Glomerular endothelial cell (primary cell): ENCODE measurements around the gene PKP4. TPM values are rescaled to one million over a fixed set of nuclear protein-coding genes. Genes with fewer than 3 reads are reported as not detected.
"Not testable (repeated sequence)": the region's sequence is repeated elsewhere in the genome, so short reads cannot be mapped to it uniquely, and the experiment has no call there.

ENCODE experiments used
- DNase-seq: peaks from one replicate; pipeline ENCODE4 v3.0.0-alpha.2; 2011; ENCODE audit warnings: low read depth, low spot score; ENCODE audit errors: extremely low read depth
- total RNA-seq: library from RNA; depleted of rRNA; stranded (reverse); fragments of >200 nt; gene quantifications from 2 replicates; pipeline ENCODE4 v1.2.3, GENCODE V29; 2015

PKP4 gene
- total RNA-seq, 1 donor from 2014 or later, result 48.0 TPM

DNA sequence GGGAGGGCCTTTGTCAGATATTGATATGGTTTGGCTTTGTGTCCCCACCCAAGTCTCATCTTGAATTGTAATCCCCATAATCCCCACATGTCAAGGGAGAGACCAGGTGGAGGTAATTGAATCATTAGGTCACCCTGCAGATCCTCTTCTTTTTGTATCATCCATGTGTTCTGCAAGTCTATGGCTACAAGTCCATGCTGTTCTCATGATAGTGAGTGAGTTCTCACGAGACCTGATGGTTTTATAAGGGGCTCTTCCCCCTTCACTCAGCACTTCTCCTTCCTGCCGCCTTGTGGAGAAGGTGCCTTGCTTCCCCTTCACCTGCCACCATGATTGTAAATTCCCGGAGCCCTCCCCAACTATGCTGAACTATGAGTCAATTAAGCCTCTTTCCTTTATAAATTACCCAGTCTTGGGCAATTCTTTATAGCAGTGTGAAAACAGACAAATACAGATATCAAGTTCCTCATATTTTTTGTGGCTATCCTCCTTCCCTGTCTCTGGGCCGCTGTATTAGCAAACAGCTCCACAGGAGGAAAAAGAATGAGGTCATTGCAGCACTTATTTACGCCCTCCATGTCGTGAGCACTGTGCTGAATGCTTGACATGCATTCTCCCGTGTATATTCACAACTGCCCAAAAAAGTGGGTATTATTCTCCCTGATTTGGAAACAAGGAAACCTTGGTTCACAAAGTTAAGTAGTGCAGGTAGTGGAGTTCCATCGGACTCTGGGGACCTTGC lies 248.1 kb downstream of the PKP4 start:
- DNase-seq, result not testable (repeated sequence)

DNA sequence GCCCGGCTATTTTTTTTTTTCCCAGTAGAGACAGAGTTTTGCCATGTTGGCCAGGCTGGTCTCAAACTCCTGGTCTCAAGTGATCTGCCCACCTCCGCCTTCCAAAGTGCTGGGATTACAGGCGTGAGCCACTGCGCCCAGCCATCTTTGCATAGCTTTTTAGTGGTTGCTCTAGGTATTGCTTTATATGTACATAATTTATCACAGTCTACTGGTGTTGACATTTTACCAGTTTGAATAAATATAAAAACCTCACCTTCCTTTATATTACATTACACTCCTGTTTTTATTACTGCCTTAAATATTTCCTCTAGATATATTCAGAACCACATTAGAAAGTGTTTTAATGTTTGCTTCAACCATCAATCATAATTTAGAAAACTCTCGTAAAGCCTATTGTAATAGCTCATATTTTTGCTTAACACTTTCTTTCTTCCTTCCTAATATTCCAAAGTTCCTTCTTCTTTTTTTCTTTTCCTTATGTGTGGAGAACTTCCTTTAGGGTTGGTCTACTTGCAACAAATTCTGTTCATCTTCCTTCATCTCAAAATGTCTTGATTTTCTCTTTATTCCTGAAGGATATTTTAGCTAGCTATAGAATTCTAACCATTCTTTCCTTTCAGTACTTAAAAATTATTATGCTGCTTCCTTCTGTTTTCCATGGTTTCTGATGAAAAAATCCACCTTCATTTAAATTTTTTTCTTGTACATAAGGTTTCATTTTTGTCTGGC lies 256.2 kb downstream of the PKP4 start:
- DNase-seq, result no peak

DNA sequence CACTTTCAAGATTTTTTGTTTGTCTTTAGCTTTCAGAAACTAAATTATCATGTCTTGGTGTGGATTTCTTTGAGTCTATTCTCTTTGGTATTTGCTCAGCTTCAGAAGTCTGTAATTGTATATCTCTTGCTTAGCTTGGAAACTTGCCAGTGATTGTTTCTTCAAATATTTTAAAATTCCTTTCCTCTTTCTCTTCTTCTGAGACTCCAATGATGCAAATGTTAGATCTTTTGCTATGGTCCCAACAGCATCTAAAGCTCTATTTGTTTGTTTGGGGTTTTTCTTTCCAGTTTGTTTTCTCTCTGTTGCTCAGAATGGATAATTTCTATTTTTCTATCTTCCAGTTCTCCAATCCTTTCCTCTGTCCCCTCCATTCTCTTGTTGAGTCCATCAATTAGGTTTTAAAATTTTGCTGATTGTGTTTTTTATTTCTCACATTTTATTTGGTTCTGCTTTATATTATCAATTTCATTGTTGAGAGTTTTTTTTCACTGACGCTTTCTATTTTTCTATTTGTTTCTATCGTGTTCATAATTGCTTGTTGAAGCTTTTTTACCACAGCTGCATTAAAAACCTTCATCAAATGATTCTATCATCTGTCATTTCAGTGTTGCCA lies 256.9 kb downstream of the PKP4 start:
- DNase-seq, result no peak

DNA sequence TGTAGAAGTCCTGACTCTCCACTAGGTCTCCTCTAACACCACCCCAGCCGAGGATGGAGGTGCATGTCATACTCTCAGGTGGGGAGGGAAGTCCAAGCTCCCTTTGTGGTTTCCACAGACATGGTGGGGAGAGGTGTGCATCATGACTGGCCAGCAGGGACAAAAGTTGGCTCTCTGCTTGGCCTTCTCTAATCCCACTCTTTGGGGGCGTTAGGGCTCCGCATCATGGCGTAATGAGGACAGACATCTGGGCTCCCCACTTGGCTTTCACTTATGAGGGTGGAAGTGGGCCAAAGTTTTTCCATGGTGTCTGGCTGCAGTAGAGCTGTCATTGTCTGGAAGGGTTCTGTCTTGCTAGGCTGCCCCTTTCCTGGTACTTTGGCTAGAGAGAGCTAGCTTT lies 257.7 kb downstream of the PKP4 start:
- DNase-seq, result no peak

DNA sequence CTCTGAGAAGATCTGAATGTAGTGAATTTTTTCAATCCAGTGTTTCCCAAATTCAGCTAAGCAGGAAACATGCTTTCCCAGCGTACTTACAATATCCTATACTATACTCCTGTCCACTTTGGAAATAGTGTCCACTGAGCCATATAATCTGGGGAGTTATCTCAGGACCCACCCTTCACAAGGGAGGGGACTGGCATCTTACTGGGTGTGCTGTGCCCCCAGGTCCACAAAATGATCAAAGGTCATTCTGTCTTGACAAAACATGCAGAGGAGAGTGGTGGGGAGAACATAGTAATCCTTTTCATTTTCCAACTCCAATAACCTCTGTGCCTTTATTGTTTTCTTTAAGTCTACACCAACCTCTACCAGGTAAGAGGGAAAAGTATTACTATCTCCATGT lies 258.6 kb downstream of the PKP4 start:
- DNase-seq, result no peak

- peak; percentile 88 for DNase-seq
Observed at GRCh38 chr2:158716121-158716791, 259.5 kb downstream of the PKP4 start.

GRCh38 chr2:158716921-158717320 lies 260.2 kb downstream of the PKP4 start:
- DNase-seq, result no peak

- no peak for DNase-seq
Observed at GRCh38 chr2:158717366-158718195, 260.8 kb downstream of the PKP4 start.

DNA sequence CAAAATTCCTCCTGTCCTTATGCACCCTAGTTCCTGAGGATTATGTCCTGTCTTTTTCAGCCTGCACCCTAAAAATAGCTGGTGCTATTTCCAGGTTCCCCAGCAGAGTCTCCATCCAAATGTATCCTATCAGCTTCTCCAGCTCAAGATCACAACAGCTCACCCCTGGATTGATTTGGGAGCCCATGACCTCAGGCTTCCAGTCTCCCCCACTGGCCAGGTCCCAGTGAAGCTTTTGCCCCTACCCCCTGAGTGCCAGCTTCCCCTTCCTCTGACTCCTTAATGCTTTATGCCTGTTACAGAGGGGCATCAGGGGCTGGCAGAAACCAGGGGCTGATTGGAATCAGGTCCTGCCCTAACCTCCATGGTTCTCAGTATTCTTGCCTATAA lies 261.4 kb downstream of the PKP4 start:
- DNase-seq, result no peak

DNA sequence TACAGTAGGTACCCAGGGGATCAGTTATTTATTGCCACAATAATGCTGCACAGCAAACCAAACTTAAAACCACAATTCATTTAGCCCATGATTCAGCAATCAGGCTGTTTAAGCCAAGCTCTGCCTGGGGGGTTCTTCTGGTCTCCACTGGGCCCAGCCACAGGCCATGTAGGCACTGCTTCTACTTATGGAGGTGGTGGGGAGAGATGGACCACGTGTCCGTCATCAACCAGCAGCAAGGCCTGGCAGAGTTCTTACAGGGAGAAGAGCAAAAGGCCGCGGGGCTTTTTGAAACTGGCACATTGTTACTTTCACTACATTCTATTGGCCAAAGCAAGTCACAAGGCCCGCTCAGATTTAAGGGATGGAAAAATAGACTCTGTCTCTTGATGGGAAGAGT lies 262.1 kb downstream of the PKP4 start:
- no peak for DNase-seq

GRCh38 chr2:158719403-158719802 lies 262.7 kb downstream of the PKP4 start:
- no peak for DNase-seq

DNA sequence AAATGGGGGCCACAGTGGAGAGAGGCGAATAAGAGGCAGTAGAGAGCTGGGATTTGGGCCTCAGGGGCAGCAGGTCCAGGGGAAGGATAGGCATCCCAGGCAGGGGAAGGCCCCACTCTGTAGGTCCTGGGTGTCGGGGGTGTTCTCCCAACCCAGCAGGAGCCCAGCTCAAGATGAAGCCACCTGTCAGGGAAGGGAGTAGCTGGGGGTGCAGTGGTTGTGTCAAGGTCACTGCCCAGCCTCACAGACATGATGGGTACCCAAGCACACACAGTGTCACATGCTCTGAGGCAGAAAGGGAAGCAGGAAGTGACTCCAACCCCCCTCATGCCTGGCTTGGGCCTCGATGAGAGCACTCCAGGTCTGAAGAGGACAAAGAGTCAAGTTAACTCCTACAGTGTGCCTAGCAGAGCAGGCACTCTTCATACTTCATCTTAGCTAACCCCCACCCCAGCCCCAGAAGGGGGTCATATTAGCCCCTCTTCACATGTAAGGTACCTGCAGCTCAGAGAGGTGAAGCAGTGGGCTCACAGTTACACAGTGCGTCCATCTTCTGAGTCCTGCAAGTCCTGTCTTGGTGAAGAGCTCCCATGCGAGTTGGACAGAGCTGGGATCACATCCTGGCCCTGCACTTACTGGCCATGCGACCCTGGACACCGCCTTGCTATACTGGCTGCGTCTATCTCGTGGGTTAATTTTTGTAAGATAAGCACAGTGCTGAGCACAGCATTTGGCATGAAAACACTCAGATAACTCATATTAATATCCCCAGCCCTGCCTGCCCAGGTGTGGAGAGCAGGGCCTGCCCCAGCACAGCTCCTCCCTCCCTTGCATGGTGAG lies 265.7 kb downstream of the PKP4 start:
- DNase-seq, result no peak

GRCh38 chr2:158723181-158723838 lies 266.6 kb downstream of the PKP4 start:
- DNase-seq, result no peak

DNA sequence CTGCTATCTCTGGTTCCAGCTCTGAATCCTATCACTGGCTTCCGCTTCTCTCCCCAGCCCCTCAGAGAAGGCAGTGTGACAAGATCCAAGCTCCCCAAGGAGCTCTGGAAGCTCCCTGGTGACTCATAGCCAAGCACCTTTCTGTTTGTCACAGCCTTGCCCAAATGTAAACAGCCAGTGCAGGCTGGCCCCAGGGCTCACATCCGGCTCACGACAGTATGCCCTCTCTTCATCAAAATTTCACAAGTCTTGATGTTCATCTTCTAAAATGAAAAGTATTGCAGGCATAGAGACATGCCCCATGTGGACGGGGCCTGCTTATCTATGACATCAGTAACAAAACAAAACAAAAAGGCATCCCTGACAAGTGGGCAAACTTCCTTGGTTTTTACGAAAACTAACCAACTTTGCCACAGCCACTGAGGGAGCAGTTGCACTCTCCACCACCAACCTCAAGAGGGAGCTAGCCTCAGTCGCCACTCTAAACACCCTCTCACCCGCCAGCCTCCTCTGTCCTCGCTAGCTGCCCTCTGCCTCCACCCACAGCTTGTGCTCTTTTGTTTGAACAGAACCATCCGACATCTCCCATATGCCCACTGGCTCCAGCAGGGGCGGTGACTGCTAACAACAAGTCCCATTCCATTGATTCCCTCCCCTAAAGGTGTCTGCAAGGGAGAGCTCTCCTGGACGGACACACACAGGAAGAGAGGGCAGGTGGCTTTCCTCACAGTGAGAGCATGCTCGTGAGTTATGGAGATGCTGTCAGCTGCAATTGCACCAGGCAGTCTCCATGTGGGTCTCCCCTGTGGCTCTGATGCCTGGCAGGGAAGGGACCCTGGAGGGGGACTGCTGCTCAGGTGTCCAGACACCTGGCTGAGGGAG lies 267.4 kb downstream of the PKP4 start:
- DNase-seq, result no peak

GRCh38 chr2:158724803-158725381 lies 268.1 kb downstream of the PKP4 start:
- DNase-seq, result no peak

- DNase-seq, result no peak
Observed at GRCh38 chr2:158725441-158725891, 268.7 kb downstream of the PKP4 start.

DNA sequence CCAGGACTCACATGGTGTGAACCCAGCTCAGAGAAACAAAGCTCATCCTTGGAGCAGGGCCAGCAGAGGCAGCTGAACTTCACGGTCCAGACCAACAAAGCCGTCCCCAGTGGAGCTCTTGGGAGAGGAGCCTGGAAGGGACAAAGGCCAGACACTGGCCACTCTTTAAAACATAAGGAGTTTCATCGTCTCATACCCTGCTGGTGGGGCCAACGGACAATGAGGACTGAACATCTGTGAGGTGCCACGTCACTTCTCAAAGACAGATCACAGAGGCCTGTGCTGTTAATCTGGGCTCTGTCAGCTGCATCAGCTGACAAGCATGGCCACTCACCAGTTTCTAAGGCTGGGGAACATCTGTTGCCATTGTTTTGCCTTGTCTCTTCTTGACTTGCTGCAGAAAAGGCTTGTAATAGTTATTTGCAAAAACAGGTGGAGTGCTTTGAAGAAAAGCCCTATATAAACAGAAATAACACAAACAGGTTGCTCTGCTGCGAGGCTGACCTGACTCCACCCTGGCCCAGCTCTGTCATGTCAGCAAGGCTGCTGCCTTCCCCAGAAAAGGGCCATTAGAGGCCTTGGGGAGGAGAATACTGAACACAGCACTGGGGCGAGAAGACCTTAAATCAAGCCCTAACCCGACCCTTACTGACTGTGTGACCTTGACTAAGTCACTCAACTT lies 270.3 kb downstream of the PKP4 start:
- DNase-seq, result no peak
